Sciatic nerve (tissue), 2 donors: ENCODE results near the gene CLEC2B. TPM values are rescaled to one million over a fixed set of nuclear protein-coding genes. Genes with fewer than 3 reads are reported as not detected.
A peak's percentile ranks its signal among the peaks of the same experiment; 100 is the strongest.

Experiments
- ATAC-seq: fragments of 200-7000 bp; cut with Tn5 transposase; one replicate; pipeline ENCODE4 v1.9.1; 2020; ENCODE audit warnings: mild to moderate bottlenecking, moderate library complexity
- DNase-seq: peaks from one replicate; pipeline ENCODE4 v3.0.0-alpha.2; 2020; ENCODE audit warnings: low spot score
- intact Hi-C: fragments of 100-400 bp; cut with DNase I; formaldehyde crosslinking; loops from one replicate; pipeline ENCODE4 v1.14.2; 2022
- total RNA-seq: library from RNA; stranded (reverse); fragmentation: NEBNext Ultra II Directional; extraction: Animal tissue kit (Norgen Biotek cat#: 25700); gene quantifications from one replicate; pipeline ENCODE4 v1.2.1, GENCODE V29; 2021
- donor health status: DM: no; HTN: no; CAD: no.
- donor health status: DM: no; HTN: no; CAD: no.

CLEC2B gene
- total RNA-seq, 1 donor from 2014 or later, result 32.6 TPM

DNA sequence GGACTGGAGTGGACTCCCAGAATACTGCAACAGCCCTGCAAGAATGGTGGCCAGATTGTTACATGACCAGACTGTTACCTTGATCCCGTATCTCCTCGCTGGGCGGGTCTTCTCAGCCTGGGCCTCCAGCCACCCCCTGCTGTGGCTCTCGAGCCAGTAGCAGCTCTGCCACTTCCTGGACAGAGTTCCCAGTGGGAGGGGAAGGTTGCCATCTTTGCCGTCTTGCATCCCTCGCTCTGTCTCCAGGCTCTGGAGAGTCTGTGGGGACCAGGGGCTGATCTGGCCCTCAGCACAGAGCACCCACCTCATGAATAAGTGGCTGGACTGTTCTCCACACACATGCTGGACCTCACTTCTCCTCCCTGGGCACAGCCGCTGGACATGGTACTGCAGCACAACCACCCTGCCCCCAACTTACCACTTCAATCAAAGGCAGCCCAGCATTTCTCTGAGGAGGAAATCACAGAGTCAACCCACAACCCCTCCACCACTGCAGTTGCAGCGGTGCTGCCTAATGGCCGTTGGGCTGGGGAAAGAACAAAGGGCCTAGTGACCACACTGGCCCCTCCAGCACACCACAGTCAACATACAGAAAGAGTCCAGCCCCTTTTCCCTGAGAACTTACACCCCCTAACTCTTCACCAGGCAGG, 48.7 kb downstream of the CLEC2B start:
- DNase-seq (no peak), ATAC-seq (no peak)
- intact Hi-C loops, result no loop called here

DNA sequence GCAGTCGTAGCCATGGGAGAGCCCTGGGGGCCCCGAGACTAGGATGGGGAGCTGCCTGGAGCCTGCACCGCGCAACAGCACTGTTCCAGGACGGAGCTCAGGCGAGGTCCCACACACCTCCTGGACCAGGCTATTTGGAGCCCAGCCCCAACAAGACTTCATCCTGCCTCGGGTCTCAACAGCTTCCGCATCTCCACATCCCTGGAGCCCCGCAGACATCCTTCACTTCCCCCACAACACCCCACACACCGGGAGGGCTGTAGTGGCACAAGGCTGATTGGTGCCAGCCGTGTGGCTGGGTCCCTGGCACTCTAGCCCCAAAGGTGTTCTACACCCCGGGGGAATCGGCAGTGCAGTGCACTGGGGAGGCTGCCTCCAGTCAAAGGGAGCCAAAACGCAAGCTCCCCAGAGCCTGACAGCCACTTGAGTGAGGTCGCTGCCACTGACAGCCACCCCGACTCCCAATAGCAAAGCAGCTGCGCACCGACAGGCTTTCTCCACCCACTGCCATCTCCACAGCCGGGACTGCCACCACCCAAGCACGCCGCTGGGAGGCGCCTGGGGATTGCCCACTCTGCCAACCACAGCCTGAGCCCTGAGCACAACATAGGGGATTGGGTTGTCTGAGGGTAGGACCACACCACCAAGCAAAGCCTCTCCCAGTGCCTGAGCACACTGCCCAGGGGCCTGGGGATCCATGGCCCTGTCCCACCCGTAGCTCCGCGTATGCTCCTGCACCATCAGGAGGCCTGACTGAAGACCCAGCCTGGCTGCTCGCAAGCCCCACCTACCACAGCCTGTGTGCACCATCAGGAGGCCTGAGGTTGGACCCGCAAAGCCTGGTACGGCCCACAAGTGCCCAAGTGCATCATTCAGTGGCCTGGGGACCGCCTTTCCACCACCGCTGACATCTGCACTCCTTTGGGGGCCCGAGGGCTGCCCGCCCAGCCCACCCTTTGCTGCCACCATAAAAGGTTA, 55.0 kb downstream of the CLEC2B start:
- ATAC-seq, result peak; percentile 93
- DNase-seq, result peak; percentile 83
- intact Hi-C loops, result no loop called here

DNA sequence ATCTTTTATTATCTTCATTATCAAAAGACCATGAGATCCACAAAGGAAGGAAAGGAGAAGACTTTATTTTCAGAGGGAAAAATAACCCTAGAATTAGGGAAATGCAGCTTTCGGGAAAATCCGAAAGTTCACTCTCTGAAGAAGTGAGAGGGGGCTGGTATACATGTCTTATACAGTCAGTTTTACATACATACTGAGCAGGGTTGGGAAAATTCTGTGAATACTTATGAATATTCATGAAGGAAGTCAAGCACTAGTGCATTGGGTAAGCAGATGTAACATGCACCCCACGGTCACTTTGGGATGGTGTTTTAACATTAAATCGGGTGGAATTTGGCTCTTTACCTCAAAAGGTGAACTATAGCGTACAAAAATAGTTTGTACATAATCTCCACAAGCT, 57.5 kb downstream of the CLEC2B start:
- intact Hi-C loops, result no loop called here
- no peak for ATAC-seq
- DNase-seq, result no peak

DNA sequence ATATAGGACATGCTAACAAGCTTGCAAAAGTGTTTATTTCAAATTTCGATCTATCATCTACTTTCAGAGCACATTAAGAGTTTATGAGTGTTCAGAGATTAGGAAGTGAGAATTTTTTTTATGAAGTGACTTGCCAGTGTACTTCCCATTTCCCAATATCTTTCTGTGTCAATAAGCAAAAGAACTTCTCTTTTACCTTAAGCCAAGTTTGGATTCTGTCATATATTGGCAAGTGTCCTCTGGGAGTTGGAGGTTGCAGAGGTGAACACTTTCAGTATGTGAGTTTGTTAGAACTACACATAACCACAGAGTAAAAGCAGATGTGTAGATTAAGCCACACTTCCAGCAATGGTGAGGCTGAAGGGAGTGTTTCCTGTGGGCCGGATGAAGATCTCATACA, 58.5 kb downstream of the CLEC2B start:
- intact Hi-C loops, result no loop called here
- ATAC-seq (no peak), DNase-seq (no peak)

DNA sequence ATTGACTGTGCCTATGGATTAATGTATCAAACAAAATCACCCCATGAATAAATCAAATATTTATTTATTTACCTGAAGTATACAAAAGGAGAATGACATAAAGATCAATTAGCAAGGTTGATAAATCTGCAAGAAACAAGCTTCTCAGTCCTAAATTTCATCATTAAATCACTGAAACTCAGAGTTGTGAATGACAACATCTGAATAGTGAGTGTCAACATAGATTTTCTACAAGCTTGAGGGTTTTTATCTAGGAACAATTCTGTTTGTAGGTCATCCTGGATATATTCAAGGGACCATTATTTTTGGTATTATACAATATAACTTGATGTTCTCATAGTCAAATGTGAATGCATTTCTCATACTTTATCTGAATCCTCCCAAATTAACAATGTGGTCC, 59.3 kb downstream of the CLEC2B start:
- DNase-seq (no peak), ATAC-seq (no peak)
- intact Hi-C loops, result no loop called here

DNA sequence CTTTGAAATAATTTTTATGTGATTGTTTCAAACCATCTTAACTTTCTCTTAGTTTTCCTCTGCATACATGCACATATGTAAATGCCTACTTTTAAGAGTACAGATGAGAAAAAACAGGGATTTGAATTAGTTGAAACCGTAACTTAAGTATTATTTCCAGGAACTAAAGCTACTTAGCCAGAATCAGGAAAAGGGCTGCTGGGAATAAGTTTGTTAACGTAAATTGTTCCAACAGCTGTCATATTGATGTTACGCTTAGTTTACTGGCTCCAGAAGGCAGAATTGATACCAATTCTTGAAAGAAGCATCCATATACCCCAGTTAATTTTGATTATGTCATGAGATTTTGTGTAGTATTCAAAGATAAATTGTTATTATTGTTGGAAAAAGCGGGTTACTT, 59.8 kb downstream of the CLEC2B start:
- ATAC-seq (no peak), DNase-seq (no peak)
- intact Hi-C loops, result no loop called here

DNA sequence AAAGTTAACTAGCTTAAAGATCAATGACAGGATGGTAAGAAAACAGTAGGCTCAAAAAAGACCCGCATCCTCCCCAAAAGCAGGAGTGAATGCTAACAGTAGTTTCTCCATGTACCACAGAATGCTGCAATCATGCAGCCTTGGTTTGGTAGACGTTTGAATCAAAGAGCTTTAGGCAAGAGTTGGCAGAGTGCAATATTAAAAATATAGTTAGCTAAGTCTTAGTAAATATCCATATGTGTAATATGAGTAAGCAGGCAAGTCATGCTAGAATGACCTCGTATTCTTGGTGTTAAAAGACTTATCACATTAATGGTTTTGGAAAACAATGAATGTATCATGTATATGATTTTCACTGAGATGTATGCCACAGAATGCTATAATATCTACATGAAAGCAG, 60.6 kb downstream of the CLEC2B start:
- DNase-seq (no peak), ATAC-seq (no peak)
- intact Hi-C loops, result no loop called here

DNA sequence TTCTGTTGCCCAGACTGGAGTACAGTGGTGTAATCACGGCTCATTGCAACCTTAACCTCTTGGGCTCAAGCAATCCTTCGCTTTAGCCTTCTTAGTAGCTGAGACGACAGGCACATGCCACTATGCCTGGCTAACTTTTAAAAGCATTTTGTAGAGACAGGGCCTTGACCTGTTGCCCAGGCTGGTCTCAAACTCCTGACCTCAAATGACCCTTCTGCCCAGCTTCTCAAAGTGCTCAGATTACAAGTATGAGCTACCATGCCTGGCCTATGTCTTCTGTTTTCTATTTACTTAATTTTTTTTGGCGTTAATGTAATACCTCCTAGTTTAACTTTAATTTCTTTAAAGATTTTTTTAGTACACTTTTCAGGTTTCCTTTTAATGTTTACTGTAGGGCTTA, 62.4 kb downstream of the CLEC2B start:
- no peak for DNase-seq
- no peak for ATAC-seq
- intact Hi-C loops, result no loop called here

DNA sequence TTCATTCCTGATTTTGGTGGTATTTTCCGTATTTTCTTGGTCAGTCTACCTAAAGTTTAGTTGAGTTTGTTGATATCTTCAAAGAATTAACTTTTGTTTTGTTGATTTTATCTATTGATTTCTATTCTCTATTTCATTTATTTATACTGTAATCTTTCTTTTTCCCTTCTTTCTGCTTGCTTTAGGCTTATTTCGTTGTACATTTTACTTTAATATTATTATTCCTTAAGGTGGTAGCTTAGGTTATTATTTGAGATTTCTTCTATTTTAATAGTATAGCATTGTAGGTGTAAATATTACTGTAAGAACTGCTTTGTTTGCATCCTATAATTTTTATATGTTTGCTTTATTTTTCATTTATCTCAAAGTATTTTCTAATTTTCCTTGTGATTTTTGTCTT, 63.3 kb downstream of the CLEC2B start:
- no peak for DNase-seq
- intact Hi-C loops, result no loop called here
- ATAC-seq, result no peak

Other genes starting within 250 kb of the CLEC2B start
- 38.8 TPM for gene CLEC2D, start 199.6 kb downstream of the CLEC2B start, total RNA-seq
- gene CLECL1, start 136.3 kb downstream of the CLEC2B start, total RNA-seq, result 1.1 TPM
- gene CD69, start 108.5 kb downstream of the CLEC2B start, total RNA-seq, result 10.9 TPM
- 1.8 TPM for gene KLRF1, start 41.9 kb downstream of the CLEC2B start, total RNA-seq
- gene KLRF2, start 12.1 kb upstream of the CLEC2B start, total RNA-seq, result not detected
- not detected for gene CLEC2A, start 63.0 kb upstream of the CLEC2B start, total RNA-seq
- 2.0 TPM for gene CLEC12A, start 102.1 kb upstream of the CLEC2B start, total RNA-seq
- gene CLEC1B, start 129.8 kb upstream of the CLEC2B start, total RNA-seq, result not detected
- not detected for gene CLEC12B, start 141.3 kb upstream of the CLEC2B start, total RNA-seq
- 2.3 TPM for gene CLEC9A, start 161.3 kb upstream of the CLEC2B start, total RNA-seq
- 13.7 TPM for gene CLEC1A, start 229.6 kb upstream of the CLEC2B start, total RNA-seq